ENCODE results near the gene JAK2. TPM values are rescaled to one million over a fixed set of nuclear protein-coding genes. Genes with fewer than 3 reads are reported as not detected.
A peak's percentile ranks its signal among the peaks of the same experiment; 100 is the strongest.

Gene JAK2
- total and polyA plus RNA-seq, 10 of the 15 experiments (the other 5 are each of a cell fraction or from before 2014, with no cell fraction given), result 4.1 to 22.9 (median 13.7) TPM

GRCh38 chr9:5113994-5114748 lies 129.1 kb downstream of the JAK2 start:
- in situ Hi-C loops (cut with MboI), result no loop called here
- no peak overlapping the region for H3K4me3 ChIP-seq
- no peak for FAIRE-seq

More at GRCh38 chr9:5113994-5114748, 129.1 kb downstream of the JAK2 start:
- ChIA-PET POLR2A (no interaction called here), CTCF (no interaction called here), SMC1A (ENCODE audit: uncharacterized antibody, unreplicated experiment) (no interaction called here), RAD21 (ENCODE audit: unreplicated experiment) (no interaction called here)
- Histone ChIP-seq H2AFZ (ENCODE audit: control insufficient read depth, low read depth, low read length) (no peak overlapping the region), H3K79me2 (ENCODE audit: control insufficient read depth, insufficient read depth, low read length) (no peaks in the 10 kb centered on the region), H3K4me1 (ENCODE audit: control insufficient read depth, insufficient read depth, low read length) (no peaks in the 10 kb centered on the region), H4K20me1 (ENCODE audit: control insufficient read depth, insufficient read depth) (no peaks in the 10 kb centered on the region), H3K4me2 (ENCODE audit: control insufficient read depth, insufficient read depth) (no peak overlapping the region), H3K9ac (ENCODE audit: control insufficient read depth, insufficient read depth, low read length) (no peak overlapping the region), H3K27ac (ENCODE audit: control insufficient read depth, insufficient read depth) (no peak overlapping the region), H3K36me3 (ENCODE audit: control insufficient read depth in 2 of 2, insufficient read depth in 2 of 2, low read length in 1 of 2) (peaks cover 10 to 21% of the 10 kb centered on the region in 2 experiments), H3K27me3 (replicated peaks in 1 of 2; ENCODE audit: control insufficient read depth in 2 of 2, insufficient read depth in 2 of 2, low read length in 1 of 2) (no peaks in the 10 kb centered on the region), H3K9me3 (replicated peaks; ENCODE audit: control insufficient read depth, insufficient read depth, low read length) (peaks cover 4% of the 10 kb centered on the region; the same call in 2 of the 3 replicates)
- TF ChIP-seq POLR2A (IDR thresholded peaks at IDR 0.05; ENCODE audit: low read depth, low read length) (peak; percentile 14; the same call in 1 of the 2 replicates), CUX1 (IDR thresholded peaks at IDR 0.05; ENCODE audit: insufficient replicate concordance, low read depth, low read length) (no peak), JUNB (IDR thresholded peaks at IDR 0.05) (no peak), BACH1 (IDR thresholded peaks at IDR 0.05; ENCODE audit: borderline replicate concordance) (no peak)
- intact Hi-C loops (cut with micrococcal nuclease; ENCODE audit: unreplicated experiment), result no loop called here
- DNase-seq (ENCODE audit: low read depth, low spot score), result no peak
- ATAC-seq, result no peak
- WGBS (ENCODE audit: insufficient coverage, insufficient replicate concordance, low lambda C conversion rate, missing lambda C conversion rate), result 97% methylated on average over 22 of the region's 22 CpGs
- BruUV-seq (replicated peaks), result no TSS peak
